GM19452 (cell line): ENCODE results near the gene SLC39A11.

Experiments
- ATAC-seq: cut with Tn5 transposase; IDR thresholded peaks from one replicate; pipeline ENCODE4 v1.9.1; 2021; ENCODE audit not compliant: unreplicated experiment

Gene SLC39A11

GRCh38 chr17:72609501-72609900 is 483.0 kb downstream of the SLC39A11 start:
- no peak for ATAC-seq

- no peak for ATAC-seq
Observed at GRCh38 chr17:72608436-72608835, 484.1 kb downstream of the SLC39A11 start.

GRCh38 chr17:72606656-72607055 is 485.8 kb downstream of the SLC39A11 start:
- ATAC-seq = no peak

GRCh38 chr17:72605543-72605942 is 486.9 kb downstream of the SLC39A11 start:
- no peak for ATAC-seq

GRCh38 chr17:72604518-72604917 is 488.0 kb downstream of the SLC39A11 start:
- no peak for ATAC-seq

- ATAC-seq = no peak
Observed at GRCh38 chr17:72603420-72604242, 488.9 kb downstream of the SLC39A11 start.

GRCh38 chr17:72602517-72603419 is 489.7 kb downstream of the SLC39A11 start:
- no peak for ATAC-seq

GRCh38 chr17:72600934-72601333 is 491.6 kb downstream of the SLC39A11 start:
- no peak for ATAC-seq

GRCh38 chr17:72599891-72600290 is 492.6 kb downstream of the SLC39A11 start:
- no peak for ATAC-seq

- no peak for ATAC-seq
Observed at GRCh38 chr17:72598695-72599094, 493.8 kb downstream of the SLC39A11 start.

- ATAC-seq = no peak
Observed at GRCh38 chr17:72597354-72598087, 495.0 kb downstream of the SLC39A11 start.
